ENCODE measurements around the gene C1QTNF12. TPM values are rescaled to one million over a fixed set of nuclear protein-coding genes. Genes with fewer than 3 reads are reported as not detected.

The C1QTNF12 gene
- total RNA-seq, 1 donor from 2014 or later = 1.3 TPM

DNA sequence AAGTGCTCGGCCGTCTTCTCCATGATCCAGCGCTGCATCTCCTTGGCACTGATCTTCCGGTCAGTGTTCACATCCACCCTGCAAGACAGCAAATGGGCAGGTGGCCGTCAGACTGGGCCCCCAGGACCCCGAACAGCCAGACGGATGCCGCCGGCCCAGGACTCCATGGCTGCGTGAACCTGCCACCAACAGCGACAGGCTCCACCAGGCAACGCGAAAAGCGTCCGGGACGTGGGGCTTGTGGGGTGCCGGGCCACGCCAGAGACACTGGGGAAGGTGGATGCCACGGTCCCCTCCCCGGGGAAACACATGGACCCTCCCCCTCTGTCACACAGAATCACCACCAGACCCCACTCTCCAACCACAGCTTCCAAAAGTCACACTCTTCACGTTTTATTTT lies 22.6 kb downstream of the C1QTNF12 start:
- DNase-seq (ENCODE audit: low read depth) (no peak), FAIRE-seq (no peak)
- Histone ChIP-seq H3K27me3 (ENCODE audit: control insufficient read depth, insufficient read depth, low read length) (no peaks in the 10 kb centered on the region), H3K4me3 (ENCODE audit: low read depth, low read length) (no peak overlapping the region), H3K36me3 (ENCODE audit: control insufficient read depth, insufficient read depth, low read length) (peaks cover 43% of the 10 kb centered on the region)
- TF ChIP-seq, protein P1, sequence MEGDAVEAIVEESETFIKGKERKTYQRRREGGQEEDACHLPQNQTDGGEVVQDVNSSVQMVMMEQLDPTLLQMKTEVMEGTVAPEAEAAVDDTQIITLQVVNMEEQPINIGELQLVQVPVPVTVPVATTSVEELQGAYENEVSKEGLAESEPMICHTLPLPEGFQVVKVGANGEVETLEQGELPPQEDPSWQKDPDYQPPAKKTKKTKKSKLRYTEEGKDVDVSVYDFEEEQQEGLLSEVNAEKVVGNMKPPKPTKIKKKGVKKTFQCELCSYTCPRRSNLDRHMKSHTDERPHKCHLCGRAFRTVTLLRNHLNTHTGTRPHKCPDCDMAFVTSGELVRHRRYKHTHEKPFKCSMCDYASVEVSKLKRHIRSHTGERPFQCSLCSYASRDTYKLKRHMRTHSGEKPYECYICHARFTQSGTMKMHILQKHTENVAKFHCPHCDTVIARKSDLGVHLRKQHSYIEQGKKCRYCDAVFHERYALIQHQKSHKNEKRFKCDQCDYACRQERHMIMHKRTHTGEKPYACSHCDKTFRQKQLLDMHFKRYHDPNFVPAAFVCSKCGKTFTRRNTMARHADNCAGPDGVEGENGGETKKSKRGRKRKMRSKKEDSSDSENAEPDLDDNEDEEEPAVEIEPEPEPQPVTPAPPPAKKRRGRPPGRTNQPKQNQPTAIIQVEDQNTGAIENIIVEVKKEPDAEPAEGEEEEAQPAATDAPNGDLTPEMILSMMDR (IDR thresholded peaks at IDR 0.05; ENCODE audit: insufficient read depth, low read length, severe bottlenecking) = no peak

DNA sequence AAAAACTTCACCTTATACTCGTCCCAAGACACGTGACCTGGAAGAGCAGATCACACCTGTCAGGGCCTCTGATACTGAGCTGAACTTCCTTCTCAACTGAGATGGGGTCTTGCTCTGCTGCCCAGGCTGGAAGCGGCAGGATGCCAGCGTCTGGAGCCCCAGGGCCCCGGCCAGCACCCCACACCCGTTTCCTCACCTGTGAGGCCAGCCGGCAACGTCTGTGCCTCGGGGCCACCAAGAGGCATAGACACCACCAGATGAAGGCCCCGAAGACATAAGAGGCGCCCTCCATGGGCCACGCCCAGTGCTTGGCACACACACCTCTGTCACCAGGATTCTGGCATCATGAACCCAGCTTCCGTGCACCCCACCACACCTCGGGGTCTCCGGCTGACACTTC lies 23.2 kb downstream of the C1QTNF12 start:
- Histone ChIP-seq H3K4me3 (ENCODE audit: low read depth, low read length) (no peak overlapping the region), H3K27me3 (ENCODE audit: control insufficient read depth, insufficient read depth, low read length) (no peaks in the 10 kb centered on the region), H3K36me3 (ENCODE audit: control insufficient read depth, insufficient read depth, low read length) (peaks cover 43% of the 10 kb centered on the region)
- DNase-seq (ENCODE audit: low read depth) = no peak
- TF ChIP-seq, protein P1 (IDR thresholded peaks at IDR 0.05; ENCODE audit: insufficient read depth, low read length, severe bottlenecking) = no peak
- FAIRE-seq = no peak

DNA sequence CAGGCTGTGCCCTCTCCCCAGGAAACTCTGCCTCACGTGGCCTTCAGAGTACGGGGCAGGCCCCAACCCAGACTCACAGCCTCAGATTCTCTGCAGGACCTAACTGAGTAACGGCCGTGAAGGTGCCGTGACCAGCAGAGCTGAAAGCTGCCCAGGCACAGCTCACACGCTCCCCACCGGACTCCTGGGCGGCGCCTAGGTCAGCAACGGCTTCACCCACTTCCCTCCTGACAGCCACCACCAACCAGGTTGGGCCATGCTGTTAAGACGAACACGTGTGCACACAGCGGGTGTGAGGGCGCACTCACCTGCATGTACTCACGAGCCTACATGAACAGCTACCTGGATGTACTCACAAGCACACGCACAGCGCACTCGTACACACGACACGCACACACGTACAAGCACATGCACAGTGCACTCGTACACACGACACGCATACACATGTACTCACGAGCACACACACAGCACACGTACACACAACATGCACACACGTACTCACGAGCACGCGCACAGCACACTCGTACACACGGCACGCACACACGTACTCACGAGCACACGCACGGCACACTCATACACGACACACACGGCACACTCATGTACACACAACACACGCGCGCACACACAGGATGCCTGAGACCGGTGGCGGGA lies 23.8 kb downstream of the C1QTNF12 start:
- Histone ChIP-seq H3K27me3 (ENCODE audit: control insufficient read depth, insufficient read depth, low read length) (no peaks in the 10 kb centered on the region), H3K4me3 (ENCODE audit: low read depth, low read length) (no peak overlapping the region), H3K36me3 (ENCODE audit: control insufficient read depth, insufficient read depth, low read length) (peaks cover 41% of the 10 kb centered on the region)
- FAIRE-seq (peak; percentile 99), DNase-seq (ENCODE audit: low read depth) (no peak)
- TF ChIP-seq, protein P1 (IDR thresholded peaks at IDR 0.05; ENCODE audit: insufficient read depth, low read length, severe bottlenecking) = no peak

DNA sequence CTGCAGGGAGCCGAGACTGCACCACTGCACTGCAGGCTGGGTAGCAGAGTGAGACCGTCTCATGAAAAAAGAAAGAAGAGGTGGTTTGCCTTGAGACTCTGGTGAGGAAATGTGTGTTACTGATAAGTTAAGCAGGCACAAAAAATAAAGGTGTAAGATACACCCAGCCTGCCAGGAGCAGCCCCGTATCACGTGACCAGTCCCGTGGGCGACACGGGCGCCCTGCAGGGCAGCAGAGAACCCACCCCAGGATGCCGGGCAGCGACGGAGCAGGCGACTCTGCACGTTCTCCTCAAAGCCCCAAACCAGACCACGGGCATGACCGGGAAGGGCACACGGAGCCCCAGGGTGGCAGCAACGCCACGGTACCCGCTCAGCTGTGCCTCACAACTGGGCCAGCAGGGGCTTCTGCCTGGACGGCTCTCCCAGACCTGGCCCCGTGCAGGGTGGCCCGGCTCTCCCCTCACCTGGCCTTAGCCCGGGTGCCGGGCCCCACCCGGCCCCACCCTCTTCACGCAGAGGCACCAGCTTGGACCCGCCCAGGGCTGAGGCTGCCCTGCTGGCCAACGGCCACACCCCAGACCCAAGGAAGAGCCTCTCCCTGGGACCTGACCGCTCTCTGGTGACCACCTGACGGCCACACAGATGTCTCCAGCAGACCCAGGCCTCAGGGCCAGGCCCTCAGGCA lies 24.5 kb downstream of the C1QTNF12 start:
- TF ChIP-seq, protein P1 (IDR thresholded peaks at IDR 0.05; ENCODE audit: insufficient read depth, low read length, severe bottlenecking) = no peak
- no peak for FAIRE-seq
- no peak for DNase-seq (ENCODE audit: low read depth)
- no peak overlapping the region for H3K4me3 ChIP-seq (ENCODE audit: low read depth, low read length)
- peaks cover 42% of the 10 kb centered on the region for H3K36me3 ChIP-seq (ENCODE audit: control insufficient read depth, insufficient read depth, low read length)
- H3K27me3 ChIP-seq (ENCODE audit: control insufficient read depth, insufficient read depth, low read length) = no peaks in the 10 kb centered on the region

DNA sequence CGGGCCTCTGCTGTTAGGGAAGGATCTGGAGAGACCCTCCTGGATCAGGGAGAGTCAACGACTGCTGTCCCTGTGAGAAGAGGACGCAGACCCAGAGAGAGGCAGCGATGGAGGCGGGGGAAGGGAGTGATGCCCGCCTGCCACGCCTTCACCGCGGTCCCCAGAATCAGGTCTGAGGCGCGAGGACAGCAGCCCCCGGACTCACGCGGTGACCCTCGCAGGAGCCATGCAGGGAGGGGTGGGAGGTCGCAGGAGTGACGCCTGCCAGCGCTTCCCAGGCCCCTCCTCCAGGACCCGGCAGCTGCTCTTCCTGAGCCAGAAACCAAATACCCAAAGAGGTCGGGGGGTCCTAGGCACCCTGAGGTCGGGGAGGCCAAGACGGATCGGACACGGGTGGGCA lies 26.3 kb downstream of the C1QTNF12 start:
- no peak for DNase-seq (ENCODE audit: low read depth)
- no peak overlapping the region for H3K4me3 ChIP-seq (ENCODE audit: low read depth, low read length)
- peaks cover 37% of the 10 kb centered on the region for H3K36me3 ChIP-seq (ENCODE audit: control insufficient read depth, insufficient read depth, low read length)
- no peak for FAIRE-seq
- no peaks in the 10 kb centered on the region for H3K27me3 ChIP-seq (ENCODE audit: control insufficient read depth, insufficient read depth, low read length)
- TF ChIP-seq, protein P1 (IDR thresholded peaks at IDR 0.05; ENCODE audit: insufficient read depth, low read length, severe bottlenecking) = no peak

Measured in bronchial epithelial cell (primary cell).